SIG-M5 (cell line): ENCODE measurements around the gene PEX1.
"Not testable (repeated sequence)": the region's sequence is repeated elsewhere in the genome, so short reads cannot be mapped to it uniquely, and the experiment has no call there.

Experiments used
- DNase-seq: peaks from one replicate; lab custom pipeline; 2025; lab: John Stamatoyannopoulos, UW

The PEX1 gene

DNA sequence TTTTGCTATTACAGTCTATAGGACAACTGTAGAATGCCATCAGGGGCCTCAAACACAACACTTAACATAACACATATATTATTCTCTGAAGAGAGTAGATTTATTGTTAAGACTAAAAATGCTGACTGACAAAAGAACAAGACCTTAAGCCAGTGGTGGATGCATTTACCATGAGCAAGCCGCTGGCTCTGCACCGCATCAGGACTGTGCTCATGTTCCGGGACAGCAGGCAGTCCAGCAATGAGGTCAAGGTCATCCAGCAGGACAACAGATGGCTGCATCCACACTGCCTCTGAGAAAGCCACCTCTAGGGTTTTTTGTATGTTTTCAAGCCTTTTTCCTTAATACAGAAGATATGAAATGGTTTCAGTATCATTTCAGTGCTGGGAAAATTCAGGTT, 23.8 kb downstream of the PEX1 start:
- DNase-seq = no peak

DNA sequence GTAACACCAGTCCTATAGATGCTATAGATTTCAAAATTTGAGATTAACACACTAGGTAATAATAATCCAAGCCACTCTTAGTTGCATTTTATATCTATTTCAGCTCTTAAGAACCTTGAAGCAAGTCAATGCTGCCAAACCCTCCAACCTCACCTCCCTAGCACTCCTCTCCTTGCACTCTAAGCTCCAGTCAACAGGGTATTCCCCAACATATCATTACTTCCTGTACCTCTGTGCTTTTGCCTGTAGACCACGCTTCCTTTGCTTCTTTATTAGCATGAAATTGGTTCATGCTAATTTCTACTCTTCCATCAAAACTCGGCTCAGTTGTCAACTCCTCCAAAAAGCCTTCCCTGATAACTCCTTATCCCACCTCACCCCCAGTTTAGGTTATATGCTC, 24.6 kb downstream of the PEX1 start:
- DNase-seq = no peak

DNA sequence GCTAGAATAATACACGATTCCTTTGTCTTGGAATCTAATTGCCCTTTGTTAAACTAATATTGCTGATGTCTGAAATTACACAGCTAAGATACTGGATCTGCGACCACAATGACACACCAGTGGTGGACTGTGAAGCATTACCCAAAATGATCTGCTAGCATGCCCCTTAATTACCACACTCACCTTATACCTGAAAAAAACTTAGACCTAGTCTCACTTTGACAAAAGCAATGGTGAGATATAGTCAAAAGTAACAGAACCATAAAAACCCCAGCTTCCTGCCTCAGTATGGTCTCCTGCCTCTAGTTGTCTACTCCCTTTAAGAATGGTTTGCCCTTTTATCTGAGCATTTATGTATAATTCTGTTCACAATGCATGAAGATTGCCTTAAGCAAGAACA, 29.8 kb downstream of the PEX1 start:
- no peak for DNase-seq

DNA sequence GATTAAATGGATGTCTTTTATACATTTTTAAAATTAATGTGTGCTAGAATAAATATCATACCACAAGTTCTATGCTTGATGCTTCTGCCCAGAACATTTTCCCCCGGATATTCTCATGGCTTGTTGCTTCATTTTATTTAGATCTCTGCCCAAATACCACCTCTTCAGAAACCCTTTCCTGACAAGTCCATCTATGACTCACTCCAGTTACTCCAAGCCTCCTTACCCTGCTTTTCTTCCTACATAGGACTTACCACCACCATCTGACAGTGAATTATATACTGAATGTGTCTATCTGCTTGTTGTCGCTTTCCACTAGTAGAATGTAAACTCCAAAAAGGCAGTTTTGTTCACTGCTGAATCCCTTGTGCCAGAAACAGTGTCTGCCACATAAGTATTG, 31.4 kb downstream of the PEX1 start:
- DNase-seq = no peak

DNA sequence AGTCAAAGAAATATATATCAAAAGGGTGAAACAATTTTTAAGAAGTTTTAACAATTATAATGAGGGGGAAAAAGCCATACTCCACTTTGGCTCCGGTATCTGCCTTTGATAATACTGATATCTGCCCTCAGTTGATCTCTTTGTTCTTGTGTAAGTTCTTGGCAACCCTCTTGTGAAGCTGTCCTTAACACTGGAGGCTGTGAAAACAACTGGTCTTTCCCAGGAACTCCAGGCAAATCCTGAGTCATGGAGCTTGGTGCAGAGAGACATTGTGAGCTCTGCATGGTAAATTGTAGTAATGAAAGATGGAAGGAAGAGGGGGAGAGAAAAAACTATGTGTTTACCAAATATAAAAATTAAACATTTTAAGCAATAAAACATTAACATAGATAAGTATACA, 38.7 kb downstream of the PEX1 start:
- no peak for DNase-seq

DNA sequence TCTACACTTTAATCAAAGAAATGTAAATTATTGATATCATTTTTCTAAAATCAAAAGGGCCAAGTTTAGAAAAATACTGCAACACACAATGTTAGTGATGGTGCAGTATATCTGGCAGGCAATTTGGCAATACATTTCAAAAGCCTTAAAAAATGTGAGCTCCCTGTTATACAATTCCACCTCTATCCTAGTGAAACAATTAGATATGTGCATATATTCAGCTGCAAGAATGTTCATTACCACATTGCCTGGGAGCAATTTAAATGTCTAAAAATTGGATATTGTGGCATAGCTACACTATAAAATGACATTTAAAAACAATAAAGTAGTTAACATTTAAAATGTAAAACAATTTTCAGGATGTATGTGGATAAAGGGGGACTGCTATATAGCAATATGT, 40.5 kb downstream of the PEX1 start:
- DNase-seq = no peak

DNA sequence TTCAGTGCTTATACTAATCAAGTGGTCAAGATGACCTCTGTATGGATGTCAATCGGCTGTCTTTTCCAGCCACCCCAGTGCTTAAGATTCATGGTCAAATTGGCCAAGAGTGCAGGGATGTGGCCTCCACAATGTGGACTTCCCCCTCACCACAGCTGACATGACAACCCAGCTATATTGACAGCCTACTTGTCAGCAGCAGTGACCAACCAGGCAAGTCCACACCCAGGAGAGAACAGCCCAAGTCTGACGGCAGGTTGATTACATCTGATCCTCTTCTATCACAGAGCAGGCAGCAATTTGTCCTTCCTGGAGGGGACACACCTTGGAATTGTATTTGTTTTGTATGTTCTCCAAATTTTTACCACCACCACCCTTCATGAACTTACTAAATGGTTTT, 42.3 kb downstream of the PEX1 start:
- no peak for DNase-seq

DNA sequence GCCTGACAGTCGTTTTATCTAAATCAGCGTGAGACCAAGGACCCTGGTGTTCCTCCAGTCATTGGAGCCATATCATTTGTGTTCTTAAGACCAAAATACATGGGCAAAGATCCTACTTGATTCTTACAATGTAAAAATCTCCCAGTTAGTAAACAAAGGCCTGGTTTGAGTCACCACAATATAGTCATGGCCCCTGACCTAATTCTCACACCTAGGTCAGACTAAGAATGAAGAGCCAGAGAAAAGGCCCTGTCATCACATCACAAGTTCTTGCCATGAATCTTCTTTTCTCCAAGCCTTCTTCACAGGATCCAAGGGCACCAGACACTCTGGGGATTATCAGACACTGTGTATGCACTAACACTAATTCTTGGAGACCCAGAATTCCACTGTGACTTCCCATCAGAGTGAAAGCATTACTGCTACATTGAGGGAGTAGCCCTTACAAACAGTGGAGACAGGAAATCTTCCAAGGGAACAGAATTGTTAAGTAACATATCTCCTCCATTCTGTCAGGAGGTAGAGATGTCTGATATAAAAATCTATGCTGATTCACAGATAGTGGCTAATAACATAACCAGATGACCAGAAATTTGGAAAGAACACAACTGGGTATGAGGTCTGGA, 42.9 kb downstream of the PEX1 start:
- DNase-seq = no peak

DNA sequence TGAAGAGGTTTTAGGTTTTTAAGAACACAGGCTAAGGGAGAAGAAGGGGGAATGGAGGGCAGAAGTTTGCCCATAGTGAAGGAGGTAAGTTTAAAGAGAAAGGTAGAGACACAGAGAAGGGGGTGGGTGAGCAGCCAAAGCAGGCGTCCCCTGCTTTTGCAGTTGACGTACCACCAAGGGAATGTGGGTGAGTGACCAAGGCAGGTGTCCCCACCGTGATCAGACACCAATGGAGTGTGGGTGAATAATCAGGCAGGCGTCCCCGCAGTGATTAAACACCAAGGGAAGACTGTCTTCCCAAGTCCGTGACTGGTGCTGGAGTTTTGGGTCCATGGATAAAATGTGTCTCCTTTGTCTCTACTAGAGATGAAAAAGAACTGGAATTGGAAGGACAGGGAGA, 44.1 kb downstream of the PEX1 start:
- DNase-seq = not testable (repeated sequence)

DNA sequence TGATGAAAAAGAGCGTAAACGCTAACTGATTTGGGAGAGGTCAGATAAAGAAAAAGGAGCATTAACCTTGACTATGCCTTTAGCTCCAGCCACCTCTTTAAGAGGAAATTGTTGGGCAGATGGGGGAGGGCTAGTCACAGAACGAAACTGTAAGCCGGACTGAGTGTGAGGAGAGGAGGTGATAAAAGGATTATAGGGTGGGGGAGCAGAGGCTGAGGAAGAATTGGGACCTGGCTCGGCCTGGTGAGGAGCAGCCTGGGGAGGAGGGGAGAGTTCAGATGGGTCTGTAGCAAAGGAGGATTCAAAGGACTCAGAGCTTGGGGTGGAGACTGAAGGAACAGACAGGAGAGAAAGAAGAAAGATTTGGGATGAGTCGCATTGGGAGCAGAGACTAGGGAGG, 44.7 kb downstream of the PEX1 start:
- DNase-seq = not testable (repeated sequence)

DNA sequence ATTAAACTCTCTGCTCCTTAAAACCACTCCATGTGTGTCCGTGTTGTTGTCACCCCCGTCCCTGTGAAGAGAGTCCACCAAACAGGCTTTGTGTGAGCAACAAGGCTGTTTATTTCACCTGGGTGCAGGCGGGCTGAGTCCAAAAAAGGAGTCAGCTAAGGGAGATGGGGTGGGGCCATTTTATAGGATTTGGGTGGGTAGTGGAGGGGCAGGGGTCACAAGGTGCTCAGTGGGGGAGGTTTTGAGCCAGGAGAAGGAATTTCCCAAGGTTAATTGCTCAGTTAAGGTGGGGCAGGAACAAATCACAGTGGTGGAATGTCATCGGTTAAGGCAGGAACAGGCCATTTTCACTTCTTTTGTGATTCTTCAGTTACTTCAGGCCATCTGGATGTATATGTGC, 49.2 kb downstream of the PEX1 start:
- not testable (repeated sequence) for DNase-seq

DNA sequence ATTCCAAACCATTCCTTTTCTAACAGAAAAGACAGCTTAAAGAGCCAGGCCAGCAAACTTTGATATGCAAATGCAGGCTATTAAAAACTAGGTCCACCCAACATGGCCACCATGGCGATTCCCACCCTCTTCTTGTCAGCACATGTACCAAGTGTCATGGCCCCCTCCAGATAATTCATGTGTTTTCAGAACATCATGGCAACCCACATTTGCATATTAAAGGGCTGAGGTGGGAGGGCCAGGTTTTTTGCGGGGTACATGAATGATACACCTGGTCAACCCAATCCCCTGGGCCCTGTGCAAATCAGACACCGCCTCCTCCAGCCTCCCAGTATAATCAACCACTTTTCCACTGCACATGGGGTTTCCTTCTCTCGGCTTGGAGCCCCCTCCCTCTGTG, 49.6 kb downstream of the PEX1 start:
- DNase-seq = no peak

DNA sequence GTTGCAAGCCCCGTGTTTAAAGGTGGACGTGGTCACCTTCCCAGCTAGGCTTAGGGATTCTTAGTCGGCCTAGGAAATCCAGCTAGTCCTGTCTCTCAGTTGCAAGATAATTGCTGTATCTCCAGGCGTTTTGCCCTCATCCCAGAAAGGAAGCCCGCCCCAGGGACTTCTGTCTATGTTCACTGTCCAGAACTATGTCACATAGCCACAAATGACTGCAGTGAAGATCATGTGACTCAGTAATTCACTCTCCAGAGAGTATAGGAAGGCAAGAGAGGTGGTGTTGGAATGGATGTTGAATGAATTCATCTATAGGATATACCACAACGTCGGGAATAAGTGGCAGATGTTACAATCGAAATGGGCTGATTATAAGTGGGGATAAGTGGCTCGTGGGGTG, 50.2 kb downstream of the PEX1 start:
- DNase-seq = no peak

DNA sequence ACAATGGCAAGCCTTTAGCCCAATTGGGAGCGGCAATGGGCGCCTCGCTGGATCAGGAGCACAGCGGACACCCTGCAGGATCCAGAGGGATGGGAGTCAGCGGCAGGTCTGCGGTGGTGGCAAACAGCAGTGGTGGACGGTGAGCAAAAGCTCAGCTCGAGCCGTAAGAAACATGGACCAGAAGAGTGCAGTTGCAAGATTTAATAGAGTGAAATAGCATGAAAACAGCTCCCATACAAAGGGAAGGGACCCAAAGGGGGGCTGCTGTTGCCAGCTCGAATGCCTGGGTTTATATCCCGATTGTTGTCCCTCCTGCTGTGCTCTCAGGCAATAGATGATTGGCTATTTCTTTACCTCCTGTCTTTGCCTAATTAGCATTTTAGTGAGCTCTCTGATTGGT, 50.6 kb downstream of the PEX1 start, which contains the start of gene ERVW-1:
TSS of gene ERVW-1 (minus strand) at position 266 of the 400 bp plus-strand sequence. CDS start 7,565 bp downstream, outside the sequence.
- DNase-seq = not testable (repeated sequence)

DNA sequence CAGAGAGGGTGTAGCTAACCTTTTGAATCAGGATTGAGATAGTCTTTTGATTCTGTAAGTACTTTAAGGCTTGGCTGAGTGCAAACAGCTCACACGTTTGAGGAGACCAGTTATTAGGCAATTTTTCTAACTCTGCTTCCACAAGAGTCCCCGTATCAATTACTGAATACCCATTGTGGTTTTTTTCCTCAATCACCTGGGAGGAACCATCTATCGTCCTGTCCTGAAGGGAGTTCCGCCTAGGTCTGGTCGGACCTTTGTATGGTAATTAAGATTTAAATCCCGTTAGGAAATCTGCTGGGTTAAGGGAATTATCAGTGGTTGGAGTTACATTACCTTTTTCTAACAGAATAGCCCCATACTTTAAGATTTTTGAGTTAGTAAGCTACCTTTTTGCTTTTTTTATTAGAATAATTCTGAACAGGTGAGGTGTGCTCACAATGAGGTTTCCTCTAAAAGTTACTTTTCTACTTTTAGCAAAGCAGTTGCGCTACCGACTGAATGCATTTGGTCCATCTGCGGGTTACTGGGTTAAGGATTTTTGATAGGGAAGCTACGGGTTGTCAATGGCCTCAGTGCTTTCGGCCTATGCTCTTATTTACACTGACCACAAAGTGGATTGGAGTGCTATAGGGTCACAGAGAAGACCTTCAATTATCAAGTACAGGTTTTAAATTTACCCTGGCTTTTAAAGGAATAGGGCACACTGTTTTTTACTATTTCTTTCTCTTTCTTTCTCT, 52.3 kb downstream of the PEX1 start:
- DNase-seq = not testable (repeated sequence)

DNA sequence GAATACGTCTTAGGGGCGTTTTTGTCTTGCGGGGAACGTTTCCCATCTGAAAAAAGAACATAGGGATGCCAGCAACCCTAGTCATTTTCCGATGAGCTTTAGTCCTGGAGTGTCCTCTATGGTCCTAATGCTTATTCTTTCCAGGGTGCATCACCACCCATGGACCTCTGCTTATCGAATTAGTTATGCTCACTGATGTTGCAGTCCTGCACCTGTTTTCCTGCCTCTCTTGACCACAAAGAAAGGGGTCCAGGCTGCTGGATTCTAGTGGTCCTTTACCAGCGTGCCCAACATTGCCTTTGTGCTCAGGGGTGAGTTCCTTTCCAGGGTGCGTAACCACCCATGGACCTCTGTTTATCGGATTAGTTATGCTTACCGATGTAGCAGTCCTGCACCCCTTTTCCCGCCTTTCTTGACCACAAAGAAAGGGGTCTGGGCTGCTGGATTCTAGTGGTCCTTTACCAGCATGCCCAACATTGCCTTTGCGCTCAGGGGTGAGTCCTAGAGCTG, 53.0 kb downstream of the PEX1 start:
- DNase-seq = not testable (repeated sequence)

DNA sequence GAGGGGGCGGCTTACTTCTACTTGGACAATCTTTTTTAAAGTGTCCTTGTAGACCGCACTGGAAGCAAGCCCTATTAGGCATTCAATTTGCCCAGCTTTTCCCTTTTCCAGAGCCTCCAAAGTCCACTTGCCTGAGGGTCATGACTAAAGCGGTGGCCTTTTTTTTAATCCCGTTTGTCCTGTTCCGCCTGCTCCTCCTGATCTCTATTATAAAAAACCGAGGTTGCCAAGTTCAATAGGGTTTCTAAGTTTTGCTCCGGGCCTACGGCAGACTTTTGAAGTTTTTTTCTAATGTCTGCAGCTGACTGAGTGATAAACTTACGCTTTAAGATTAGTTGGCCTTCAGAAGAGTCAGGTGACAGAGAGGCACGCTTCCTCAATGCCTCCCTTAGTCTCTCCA, 54.3 kb downstream of the PEX1 start:
- not testable (repeated sequence) for DNase-seq

DNA sequence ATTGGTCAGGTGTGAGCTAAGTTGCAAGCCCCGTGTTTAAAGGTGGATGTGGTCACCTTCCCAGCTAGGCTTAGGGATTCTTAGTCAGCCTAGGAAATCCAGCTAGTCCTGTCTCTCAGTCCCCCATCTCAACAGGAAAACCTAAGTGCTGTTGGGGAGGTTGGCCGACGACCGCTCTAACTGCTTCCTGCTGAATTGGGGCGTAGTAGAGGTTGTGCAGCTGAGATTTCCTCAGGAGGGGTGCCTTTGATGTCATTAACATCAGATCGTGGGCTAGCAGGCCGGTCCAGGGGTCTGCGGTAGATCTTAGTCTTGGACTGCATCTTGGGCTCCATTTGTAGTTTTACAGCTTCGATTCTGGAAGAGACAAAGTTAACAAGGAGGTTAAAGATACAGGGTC, 59.7 kb downstream of the PEX1 start:
- not testable (repeated sequence) for DNase-seq

DNA sequence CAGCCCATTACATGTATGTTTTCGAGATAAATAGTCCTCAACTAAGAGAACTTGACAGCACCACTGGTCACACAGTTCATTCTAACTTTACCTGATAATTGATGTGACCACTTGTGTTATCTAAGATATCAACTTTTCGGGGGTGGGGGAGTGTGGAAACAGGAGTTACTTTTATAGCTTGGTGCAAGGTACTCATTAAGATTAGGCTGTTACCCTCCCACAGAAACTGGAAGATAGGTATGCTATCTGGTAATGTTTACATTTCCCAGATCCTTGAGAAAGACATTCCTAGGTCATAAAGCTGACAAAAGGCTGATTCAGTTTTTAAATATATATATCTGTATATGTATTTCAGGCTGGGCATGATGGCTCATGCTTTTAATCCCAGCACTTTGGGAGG, 61.6 kb downstream of the PEX1 start:
- no peak for DNase-seq

DNA sequence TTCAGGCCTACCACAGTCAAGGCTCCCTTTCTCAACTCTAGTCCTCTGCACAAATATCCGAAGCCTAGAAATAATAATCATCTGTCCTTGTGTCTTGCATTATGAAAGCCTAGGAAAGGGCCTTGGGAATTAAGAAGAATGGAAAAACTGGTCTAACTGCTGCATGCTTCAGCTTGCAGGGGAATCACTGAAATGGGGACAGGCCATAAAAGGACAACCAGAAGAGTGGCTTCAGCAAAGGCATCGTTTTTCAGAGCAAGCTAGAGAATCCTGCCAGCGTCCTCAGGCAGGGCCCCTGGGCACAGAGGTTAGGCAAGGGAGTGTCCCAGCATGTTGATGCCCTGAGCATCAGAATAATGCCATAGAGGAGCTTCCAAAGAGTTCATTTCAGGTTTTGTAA, 63.8 kb downstream of the PEX1 start:
- DNase-seq = no peak

DNA sequence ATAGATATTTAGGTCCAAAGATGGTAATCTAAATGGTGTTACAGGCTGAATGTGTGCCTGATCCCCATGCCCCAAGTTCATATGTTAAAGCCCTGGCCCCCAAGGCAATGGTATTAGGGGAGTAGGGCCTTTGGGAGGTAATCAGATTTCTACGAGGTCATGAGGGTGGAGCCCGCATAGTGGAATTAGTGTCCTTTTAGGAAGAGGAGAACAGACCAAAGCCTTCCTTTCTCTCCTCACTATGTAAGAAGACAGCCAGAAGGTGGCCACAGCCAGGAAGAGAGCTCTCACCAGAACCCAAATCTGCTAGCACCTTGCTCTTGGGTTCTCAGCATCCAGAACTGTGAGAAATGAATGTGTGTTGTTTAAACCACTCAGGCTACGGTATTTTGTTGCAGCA, 65.8 kb downstream of the PEX1 start:
- no peak for DNase-seq

DNA sequence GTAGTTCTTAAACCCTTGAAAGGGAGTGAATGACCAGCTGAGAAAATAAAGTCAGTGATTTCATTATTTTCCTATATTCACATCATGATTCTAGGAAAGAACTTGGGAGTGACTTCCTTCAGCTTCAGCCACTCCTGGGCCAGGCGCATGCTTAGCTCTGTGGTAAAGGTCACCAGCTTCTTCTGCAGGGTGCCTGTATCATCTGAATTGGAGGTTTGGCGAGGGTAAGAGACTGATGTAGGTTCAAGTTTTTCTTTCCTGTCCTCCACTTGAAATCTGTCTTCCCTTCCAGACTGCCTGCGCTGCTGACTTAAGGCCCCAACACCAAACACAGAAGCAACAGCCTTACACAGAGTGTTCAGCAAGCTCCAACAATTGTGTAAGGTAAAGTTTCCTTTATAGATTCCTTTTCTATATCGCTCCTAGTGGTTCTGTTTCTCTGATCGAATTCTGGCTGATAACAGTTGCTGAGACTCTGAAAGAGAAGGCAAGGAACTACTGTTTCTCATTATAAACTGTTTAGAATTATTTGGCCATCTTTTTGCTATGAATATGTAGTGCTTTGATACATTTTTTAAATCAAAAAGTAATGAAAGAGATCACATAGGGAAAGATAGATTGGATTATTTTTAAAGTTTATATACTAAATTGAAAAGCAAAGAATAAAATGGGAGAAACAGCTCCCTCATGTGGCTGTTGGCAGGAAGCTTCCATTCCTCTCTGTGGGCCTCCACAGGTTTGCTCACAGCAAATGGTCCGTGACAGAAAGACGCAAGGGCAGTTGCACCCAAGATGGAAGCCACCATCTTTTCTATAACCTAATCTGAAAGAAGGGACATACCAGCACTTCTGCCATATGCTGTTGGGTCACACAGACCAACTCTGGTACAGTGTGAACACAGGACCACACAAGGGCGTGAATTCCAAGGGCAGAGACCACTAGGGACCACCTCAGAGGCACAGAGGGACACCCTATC, 67.0 kb downstream of the PEX1 start:
- DNase-seq = no peak
